Loucy (cell line): Measurements from ENCODE around the gene PDK1.

Experiments
- H2AFZ ChIP-seq: fragments of 200-600 bp; sonication (generic); 2 replicates; pipeline ENCODE4 v1.6.0; 2016; ENCODE audit warnings: antibody characterized with exemption, mild to moderate bottlenecking, low read length, moderate library complexity
- H3F3A ChIP-seq: fragments of 200-600 bp; 2 replicates; pipeline ENCODE4 v1.6.0; 2016; ENCODE audit warnings: antibody characterized with exemption, low read depth, mild to moderate bottlenecking
- H3K27me3 ChIP-seq: fragments of 200-600 bp; sonication (generic); 2 replicates; pipeline ENCODE4 v1.6.1; 2014; ENCODE audit warnings: low read length, mild to moderate bottlenecking; ENCODE audit not compliant: insufficient read depth, poor library complexity, severe bottlenecking
- H3K36me3 ChIP-seq: fragments of 200-600 bp; sonication (generic); 2 replicates; pipeline ENCODE4 v1.6.1; 2016; ENCODE audit warnings: low read length; ENCODE audit not compliant: insufficient read depth
- H3K4me1 ChIP-seq: fragments of 200-600 bp; sonication (generic); 2 replicates; pipeline ENCODE4 v1.5.1; 2014; ENCODE audit warnings: low read length, mild to moderate bottlenecking; ENCODE audit not compliant: insufficient read depth, poor library complexity, severe bottlenecking
- H3K4me2 ChIP-seq: fragments of 200-600 bp; sonication (generic); 2 replicates; pipeline ENCODE4 v1.6.0; 2014; ENCODE audit warnings: antibody characterized with exemption, low read length, low read depth, mild to moderate bottlenecking; ENCODE audit not compliant: poor library complexity, severe bottlenecking
- H3K4me3 ChIP-seq: fragments of 200-600 bp; sonication (generic); 2 replicates; pipeline ENCODE4 v1.5.1; 2014; ENCODE audit warnings: low read length, mild to moderate bottlenecking, mixed read lengths; ENCODE audit not compliant: poor library complexity, severe bottlenecking
- H3K79me2 ChIP-seq: fragments of 200-600 bp; sonication (generic); 2 replicates; pipeline ENCODE4 v1.6.1; 2014; ENCODE audit warnings: low read length; ENCODE audit not compliant: insufficient read depth
- H3K9ac ChIP-seq: fragments of 200-600 bp; sonication (generic); 2 replicates; pipeline ENCODE4 v1.6.0; 2014; ENCODE audit warnings: mild to moderate bottlenecking, low read depth, low read length, moderate library complexity; ENCODE audit not compliant: poor library complexity, severe bottlenecking
- H3K9me2 ChIP-seq: fragments of 200-600 bp; sonication (generic); replicated peaks from 2 replicates; pipeline ENCODE4 v1.6.1; 2016; ENCODE audit warnings: low read depth, low read length, mixed read lengths
- H3K9me3 ChIP-seq: fragments of 200-600 bp; sonication (generic); 2 replicates; pipeline ENCODE4 v1.6.1; 2014; ENCODE audit warnings: mild to moderate bottlenecking, antibody characterized with exemption, low read length, low read depth; ENCODE audit not compliant: insufficient read depth
- H4K20me1 ChIP-seq: fragments of 200-600 bp; sonication (generic); 2 replicates; pipeline ENCODE4 v1.6.0; 2014; ENCODE audit warnings: antibody characterized with exemption, low read length, mild to moderate bottlenecking; ENCODE audit not compliant: insufficient read depth, poor library complexity, severe bottlenecking
- CTCF ChIP-seq: fragments of 200-600 bp; sonication (generic); conservative IDR thresholded peaks from 2 replicates; pipeline ENCODE4 v1.5.1; 2014; ENCODE audit warnings: mild to moderate bottlenecking, antibody characterized with exemption, low read length
- EZH2phosphoT487 ChIP-seq: fragments of 200-600 bp; IDR thresholded peaks from 2 replicates; pipeline ENCODE4 v1.6.1; 2018; ENCODE audit warnings: antibody characterized with exemption, mild to moderate bottlenecking, moderate library complexity, borderline replicate concordance

Gene PDK1

GRCh38 chr2:172634477-172634876 is 78.6 kb downstream of the PDK1 start:
- Histone ChIP-seq H3K4me3 (no peak overlapping the region), H4K20me1 (no peaks in the 10 kb centered on the region), H3K79me2 (no peaks in the 10 kb centered on the region), H3F3A (no peaks in the 10 kb centered on the region), H2AFZ (no peak overlapping the region), H3K9ac (no peak overlapping the region), H3K9me3 (no peaks in the 10 kb centered on the region), H3K27me3 (no peaks in the 10 kb centered on the region), H3K4me2 (no peak overlapping the region), H3K9me2 (no peaks in the 10 kb centered on the region), H3K36me3 (no peaks in the 10 kb centered on the region), H3K4me1 (no peaks in the 10 kb centered on the region)
- TF ChIP-seq CTCF, result no peak
- no peak for TF ChIP-seq EZH2phosphoT487

GRCh38 chr2:172635548-172635947 is 79.7 kb downstream of the PDK1 start:
- Histone ChIP-seq H2AFZ (no peak overlapping the region), H3K4me2 (no peak overlapping the region), H4K20me1 (no peaks in the 10 kb centered on the region), H3K4me3 (no peak overlapping the region), H3K27me3 (no peaks in the 10 kb centered on the region), H3K9me2 (no peaks in the 10 kb centered on the region), H3K36me3 (no peaks in the 10 kb centered on the region), H3K9me3 (no peaks in the 10 kb centered on the region), H3K79me2 (no peaks in the 10 kb centered on the region), H3K4me1 (no peaks in the 10 kb centered on the region), H3F3A (no peaks in the 10 kb centered on the region), H3K9ac (no peak overlapping the region)
- TF ChIP-seq EZH2phosphoT487, result no peak

GRCh38 chr2:172639256-172639655 is 83.4 kb downstream of the PDK1 start:
- no peaks in the 10 kb centered on the region for H4K20me1 ChIP-seq
- no peaks in the 10 kb centered on the region for H3K79me2 ChIP-seq
- no peak overlapping the region for H2AFZ ChIP-seq
- no peak overlapping the region for H3K4me2 ChIP-seq
- H3K27me3 ChIP-seq, result no peaks in the 10 kb centered on the region
- no peaks in the 10 kb centered on the region for H3K4me1 ChIP-seq
- no peak overlapping the region for H3K9ac ChIP-seq
- no peak overlapping the region for H3K4me3 ChIP-seq
- no peaks in the 10 kb centered on the region for H3K36me3 ChIP-seq
- no peaks in the 10 kb centered on the region for H3K9me3 ChIP-seq
- no peaks in the 10 kb centered on the region for H3F3A ChIP-seq
- TF ChIP-seq EZH2phosphoT487 (no peak), CTCF (no peak)
- H3K9me2 ChIP-seq, result no peaks in the 10 kb centered on the region

GRCh38 chr2:172639823-172640222 is 83.9 kb downstream of the PDK1 start:
- Histone ChIP-seq H3K27me3 (no peaks in the 10 kb centered on the region), H4K20me1 (no peaks in the 10 kb centered on the region), H3K4me3 (no peak overlapping the region), H3F3A (no peaks in the 10 kb centered on the region), H3K79me2 (no peaks in the 10 kb centered on the region), H3K4me2 (no peak overlapping the region), H3K9ac (no peak overlapping the region), H3K9me3 (no peaks in the 10 kb centered on the region), H3K4me1 (no peaks in the 10 kb centered on the region), H3K9me2 (no peaks in the 10 kb centered on the region), H2AFZ (no peak overlapping the region), H3K36me3 (no peaks in the 10 kb centered on the region)
- no peak for TF ChIP-seq CTCF
